ENCODE data around the gene TRIM3.

DNA sequence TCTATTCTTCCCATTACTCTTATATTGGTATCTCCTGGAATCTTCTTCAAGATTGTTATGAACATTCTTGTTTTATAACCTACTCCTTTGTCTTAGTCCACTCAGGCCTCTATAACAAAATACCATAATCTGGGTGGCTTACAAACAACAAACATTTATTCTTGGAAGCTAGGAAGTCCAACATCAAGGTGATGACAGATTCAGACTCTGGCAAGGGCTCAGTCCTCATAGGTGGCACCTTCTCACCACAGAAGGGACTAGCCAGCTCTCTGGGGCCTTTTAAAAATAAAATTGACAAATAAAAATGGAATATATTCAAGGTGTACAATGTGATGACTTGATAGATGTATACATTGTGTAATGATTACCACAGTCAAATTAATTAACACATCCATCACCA is 43.1 kb upstream of the TRIM3 start:
- TF ChIP-seq, protein P1, sequence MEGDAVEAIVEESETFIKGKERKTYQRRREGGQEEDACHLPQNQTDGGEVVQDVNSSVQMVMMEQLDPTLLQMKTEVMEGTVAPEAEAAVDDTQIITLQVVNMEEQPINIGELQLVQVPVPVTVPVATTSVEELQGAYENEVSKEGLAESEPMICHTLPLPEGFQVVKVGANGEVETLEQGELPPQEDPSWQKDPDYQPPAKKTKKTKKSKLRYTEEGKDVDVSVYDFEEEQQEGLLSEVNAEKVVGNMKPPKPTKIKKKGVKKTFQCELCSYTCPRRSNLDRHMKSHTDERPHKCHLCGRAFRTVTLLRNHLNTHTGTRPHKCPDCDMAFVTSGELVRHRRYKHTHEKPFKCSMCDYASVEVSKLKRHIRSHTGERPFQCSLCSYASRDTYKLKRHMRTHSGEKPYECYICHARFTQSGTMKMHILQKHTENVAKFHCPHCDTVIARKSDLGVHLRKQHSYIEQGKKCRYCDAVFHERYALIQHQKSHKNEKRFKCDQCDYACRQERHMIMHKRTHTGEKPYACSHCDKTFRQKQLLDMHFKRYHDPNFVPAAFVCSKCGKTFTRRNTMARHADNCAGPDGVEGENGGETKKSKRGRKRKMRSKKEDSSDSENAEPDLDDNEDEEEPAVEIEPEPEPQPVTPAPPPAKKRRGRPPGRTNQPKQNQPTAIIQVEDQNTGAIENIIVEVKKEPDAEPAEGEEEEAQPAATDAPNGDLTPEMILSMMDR (IDR thresholded peaks at IDR 0.05): no peak
- TF ChIP-seq POLR2A (IDR thresholded peaks at IDR 0.05) (no peak), POLR2AphosphoS5 (IDR thresholded peaks at IDR 0.05) (no peak)
